Astrocyte (in vitro differentiated cells and primary cell): ENCODE results near the gene LMBRD1.

Experiments used
- EZH2 ChIP-seq: IDR thresholded peaks from 2 replicates; pipeline ENCODE4 v1.6.1; 2012; ENCODE audit warnings: mild to moderate bottlenecking, low read length, inconsistent platforms; ENCODE audit not compliant: insufficient read depth
- TF ChIP-seq, protein P1 (sequence below): IDR thresholded peaks from 2 replicates; pipeline ENCODE4 v1.5.1; 2011; ENCODE audit warnings: low read depth, mild to moderate bottlenecking, inconsistent platforms, low read length, moderate library complexity; ENCODE audit not compliant: insufficient read depth

- TF ChIP-seq, protein P1, sequence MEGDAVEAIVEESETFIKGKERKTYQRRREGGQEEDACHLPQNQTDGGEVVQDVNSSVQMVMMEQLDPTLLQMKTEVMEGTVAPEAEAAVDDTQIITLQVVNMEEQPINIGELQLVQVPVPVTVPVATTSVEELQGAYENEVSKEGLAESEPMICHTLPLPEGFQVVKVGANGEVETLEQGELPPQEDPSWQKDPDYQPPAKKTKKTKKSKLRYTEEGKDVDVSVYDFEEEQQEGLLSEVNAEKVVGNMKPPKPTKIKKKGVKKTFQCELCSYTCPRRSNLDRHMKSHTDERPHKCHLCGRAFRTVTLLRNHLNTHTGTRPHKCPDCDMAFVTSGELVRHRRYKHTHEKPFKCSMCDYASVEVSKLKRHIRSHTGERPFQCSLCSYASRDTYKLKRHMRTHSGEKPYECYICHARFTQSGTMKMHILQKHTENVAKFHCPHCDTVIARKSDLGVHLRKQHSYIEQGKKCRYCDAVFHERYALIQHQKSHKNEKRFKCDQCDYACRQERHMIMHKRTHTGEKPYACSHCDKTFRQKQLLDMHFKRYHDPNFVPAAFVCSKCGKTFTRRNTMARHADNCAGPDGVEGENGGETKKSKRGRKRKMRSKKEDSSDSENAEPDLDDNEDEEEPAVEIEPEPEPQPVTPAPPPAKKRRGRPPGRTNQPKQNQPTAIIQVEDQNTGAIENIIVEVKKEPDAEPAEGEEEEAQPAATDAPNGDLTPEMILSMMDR: no peak
- TF ChIP-seq EZH2: no peak
These were observed 13.7 kb downstream of the LMBRD1 start for GRCh38 chr6:69783108-69783507.
